HG03045 (cell line): ENCODE measurements around the gene AVPR1B.
A peak's percentile ranks its signal among the peaks of the same experiment; 100 is the strongest.
"Not testable (repeated sequence)": the region's sequence is repeated elsewhere in the genome, so short reads cannot be mapped to it uniquely, and the experiment has no call there.

ENCODE experiments used
- ATAC-seq: cut with Tn5 transposase; IDR thresholded peaks from one replicate; pipeline ENCODE4 v1.9.1; 2021; ENCODE audit warnings: mild to moderate bottlenecking, moderate library complexity; ENCODE audit not compliant: unreplicated experiment

The AVPR1B gene

GRCh38 chr1:206082831-206083695, 34.1 kb downstream of the AVPR1B start:
- no peak for ATAC-seq

- no peak for ATAC-seq
Observed at GRCh38 chr1:206081856-206082255, 35.3 kb downstream of the AVPR1B start.

- ATAC-seq = no peak
Observed at GRCh38 chr1:206080026-206080820, 37.0 kb downstream of the AVPR1B start.

- ATAC-seq = no peak
Observed at GRCh38 chr1:206079135-206079534, 38.1 kb downstream of the AVPR1B start.

DNA sequence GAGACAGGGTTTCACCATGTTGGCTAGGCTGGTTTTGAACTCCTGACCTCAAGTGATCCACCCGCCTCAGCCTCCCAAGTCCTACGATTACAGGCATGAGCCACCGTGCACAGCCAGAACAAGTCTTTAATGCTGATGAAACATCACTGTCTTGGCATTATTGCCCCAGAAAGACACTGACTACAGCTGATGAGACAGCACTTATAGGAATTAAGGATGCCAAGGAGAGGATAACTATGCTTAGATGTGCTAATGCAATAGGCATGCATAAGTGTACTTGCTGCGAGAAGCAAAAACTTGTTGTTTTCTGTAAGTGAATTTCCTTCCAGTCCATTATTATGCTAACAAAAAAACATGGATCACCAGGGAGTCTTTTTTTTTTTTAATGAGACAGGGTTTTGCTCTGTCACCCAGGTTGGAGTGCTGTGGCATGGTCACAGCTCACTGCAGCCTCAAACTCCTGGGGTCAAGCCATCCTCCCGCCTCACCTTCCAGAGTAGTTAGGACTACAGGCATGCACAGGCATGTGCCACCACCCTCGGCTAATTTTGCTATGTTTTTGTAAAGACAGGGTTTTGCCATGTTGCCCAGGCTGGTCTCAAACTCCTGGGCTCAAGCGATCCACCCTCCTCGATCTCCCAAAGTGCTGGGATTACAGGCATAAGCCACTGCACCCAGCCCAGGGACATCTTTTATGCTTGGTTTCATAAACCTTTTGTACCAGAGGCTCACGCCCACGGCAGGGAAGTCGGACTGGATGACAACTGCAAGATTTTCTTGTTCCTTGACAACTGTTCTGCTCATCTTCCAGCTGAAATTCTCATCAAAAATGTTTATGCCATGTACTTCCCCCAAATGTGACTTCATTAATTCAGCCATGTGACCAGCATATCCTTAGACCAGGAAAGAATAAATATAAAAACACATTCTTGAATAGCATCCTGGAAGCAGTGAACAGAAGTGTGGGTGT, 41.1 kb downstream of the AVPR1B start:
- no peak for ATAC-seq

DNA sequence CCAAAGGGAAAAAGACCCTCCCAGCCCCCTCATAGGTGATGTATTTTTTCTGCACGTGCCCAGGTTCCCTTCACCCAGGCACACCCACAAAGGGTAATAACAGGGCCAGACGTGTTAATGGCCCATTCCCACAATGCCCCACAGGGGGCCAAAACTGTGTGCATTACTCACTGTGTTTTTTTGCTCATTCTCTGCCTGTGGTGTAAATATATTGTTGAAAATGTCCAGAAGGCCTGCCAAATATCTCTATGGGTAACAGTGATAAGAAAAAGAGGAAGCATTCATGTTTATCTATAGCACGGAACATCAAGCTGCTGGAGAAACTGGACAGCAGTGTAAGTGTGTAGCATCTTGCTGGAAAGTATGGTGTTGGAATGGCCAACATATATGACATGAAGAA, 42.3 kb downstream of the AVPR1B start:
- ATAC-seq = no peak

- ATAC-seq = no peak
Observed at GRCh38 chr1:206070627-206071304, 46.4 kb downstream of the AVPR1B start.

- no peak for ATAC-seq
Observed at GRCh38 chr1:206068314-206068713, 48.9 kb downstream of the AVPR1B start.

- ATAC-seq = no peak
Observed at GRCh38 chr1:206067486-206068227, 49.5 kb downstream of the AVPR1B start.

DNA sequence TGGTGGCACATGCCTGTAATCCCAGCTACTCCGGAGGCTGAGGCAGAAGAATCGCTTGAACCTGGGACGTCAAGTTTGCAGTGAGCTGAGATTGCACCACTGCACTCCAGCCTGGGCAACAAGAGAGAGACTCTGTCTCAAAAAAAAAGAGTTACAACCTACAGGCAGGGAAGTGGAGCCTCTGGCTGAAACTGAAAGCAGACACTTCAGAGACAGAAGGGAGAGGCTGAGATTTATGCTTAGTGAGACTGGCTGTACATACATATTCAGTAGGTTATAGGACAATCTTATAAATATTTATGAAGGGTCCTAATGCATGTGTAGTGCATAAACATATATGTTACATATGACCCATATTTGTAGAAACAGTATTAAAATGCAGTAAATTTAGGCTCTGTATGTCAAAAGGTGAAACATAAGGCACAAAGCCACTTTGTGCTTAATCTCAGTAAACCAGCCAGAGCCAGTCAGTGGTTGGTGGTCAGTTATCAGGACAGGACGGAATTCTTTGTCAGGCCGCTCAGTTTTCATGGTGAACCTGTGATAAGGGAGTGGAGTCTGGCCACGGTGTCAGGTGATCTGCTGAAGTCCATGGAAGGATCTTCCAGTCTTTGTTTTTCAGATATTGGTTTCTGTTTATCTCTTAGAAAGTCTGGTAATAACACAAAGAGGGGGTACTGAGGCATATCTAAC, 50.6 kb downstream of the AVPR1B start:
- peak; percentile 82 for ATAC-seq

- ATAC-seq = no peak
Observed at GRCh38 chr1:206065547-206066145, 51.5 kb downstream of the AVPR1B start.

DNA sequence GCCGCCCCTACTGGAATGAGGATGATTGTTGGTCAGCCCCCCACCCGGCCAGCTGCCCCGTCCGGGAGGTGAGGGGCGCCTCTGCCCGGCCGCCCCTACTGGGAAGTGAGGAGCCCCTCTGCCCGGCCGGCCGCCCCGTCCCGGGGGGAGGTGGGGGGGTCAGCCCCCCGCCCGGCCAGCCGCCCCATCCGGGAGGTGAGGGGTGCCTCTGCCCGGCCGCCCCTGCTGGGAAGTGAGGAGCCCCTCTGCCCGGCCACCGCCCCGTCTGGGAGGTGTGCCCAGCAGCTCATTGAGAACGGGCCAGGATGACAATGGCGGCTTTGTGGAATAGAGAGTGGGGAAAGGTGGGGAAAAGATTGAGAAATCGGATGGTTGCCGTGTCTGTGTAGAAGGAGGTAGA, 52.7 kb downstream of the AVPR1B start:
- ATAC-seq = not testable (repeated sequence)

- not testable (repeated sequence) for ATAC-seq
Observed at GRCh38 chr1:206064001-206064400, 53.2 kb downstream of the AVPR1B start.

DNA sequence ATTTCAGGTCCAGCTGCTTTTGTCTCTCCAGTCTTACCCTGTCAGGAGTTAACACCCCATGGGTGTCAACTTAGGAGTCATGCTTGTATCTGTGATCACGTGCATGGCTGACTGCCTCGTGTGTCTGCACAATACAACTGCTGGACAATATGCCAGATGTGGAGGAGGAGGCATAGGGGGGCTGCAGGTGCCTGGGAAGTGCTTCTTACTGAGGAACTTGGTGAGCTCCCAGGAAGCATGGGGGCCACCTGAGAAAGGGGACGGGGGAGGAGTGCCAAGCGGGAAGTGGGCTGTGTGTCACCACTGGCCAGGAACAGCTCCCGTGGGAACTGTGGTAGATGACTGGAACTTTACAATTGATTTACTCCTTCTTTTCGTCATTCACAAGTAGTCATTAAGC, 54.7 kb downstream of the AVPR1B start:
- ATAC-seq = no peak

GRCh38 chr1:206060844-206061243, 56.3 kb downstream of the AVPR1B start:
- ATAC-seq = no peak
